Measurements from ENCODE around the gene KRTAP5-10. TPM values are rescaled to one million over a fixed set of nuclear protein-coding genes. Genes with fewer than 3 reads are reported as not detected.

The KRTAP5-10 gene
- total RNA-seq, 1 experiment from 2014 or later = 0.20 TPM

DNA sequence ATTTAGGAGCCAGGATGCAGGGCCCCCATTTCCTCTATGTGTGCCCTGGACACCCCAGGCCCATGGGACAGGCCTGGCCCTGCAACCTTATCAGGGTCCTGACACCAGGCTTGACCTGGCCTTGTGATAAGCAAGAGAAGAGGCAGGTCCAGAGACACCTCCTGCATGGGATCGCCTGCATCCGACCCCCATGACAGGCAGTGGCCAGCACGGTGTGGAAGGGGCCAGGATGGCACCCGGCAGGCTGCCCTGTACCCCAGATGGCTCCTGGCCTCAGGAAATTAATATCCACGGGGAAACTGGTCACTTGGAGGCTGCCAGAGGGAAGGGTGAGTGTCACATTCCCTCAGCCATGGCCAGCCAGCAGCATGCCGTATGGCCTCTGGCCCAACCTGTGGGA, 10.4 kb upstream of the KRTAP5-10 start:
- ATAC-seq (no peak), DNase-seq (ENCODE audit: low read depth, low spot score) (no peak)
- no peaks in the 10 kb centered on the region for H3K9me3 ChIP-seq (ENCODE audit: control insufficient read depth in 1 of 2, insufficient read depth in 1 of 2, low read depth in 1 of 2, low read length in 2 of 2)
- ChIA-PET RAD21 (ENCODE audit: low non-redundant PET in 1 of 2, low total read pairs in 2 of 2, uncharacterized antibody in 2 of 2, unreplicated experiment in 2 of 2) (no interaction called here), CTCF (no interaction called here), POLR2A (no interaction called here)
- no peak overlapping the region for H2AFZ ChIP-seq (ENCODE audit: low read depth, low read length, poor library complexity, severe bottlenecking)
- no peaks in the 10 kb centered on the region for H3K79me2 ChIP-seq (ENCODE audit: insufficient read depth, low read length)
- H3K36me3 ChIP-seq (ENCODE audit: control insufficient read depth in 1 of 2, insufficient read depth in 2 of 2, low read length in 2 of 2) = no peaks in the 10 kb centered on the region
- H3K9me2 ChIP-seq (ENCODE audit: insufficient read depth) = no peaks in the 10 kb centered on the region
- H3K4me1 ChIP-seq (ENCODE audit: control insufficient read depth in 1 of 2, insufficient read depth in 2 of 2, low read length in 2 of 2) = no peaks in the 10 kb centered on the region
- H3K27ac ChIP-seq (ENCODE audit: low read depth, low read length) = no peak overlapping the region
- H3K9ac ChIP-seq (ENCODE audit: low read length) = no peak overlapping the region
- TF ChIP-seq EZH2phosphoT487 (IDR thresholded peaks at IDR 0.05; ENCODE audit: borderline replicate concordance) (no peak), SP1 (IDR thresholded peaks at IDR 0.05; ENCODE audit: low read depth) (no peak), MAX (IDR thresholded peaks at IDR 0.05) (no peak), REST (IDR thresholded peaks at IDR 0.05; ENCODE audit: low read depth) (no peak), ATF3 (IDR thresholded peaks at IDR 0.05) (no peak), ELF1 (IDR thresholded peaks at IDR 0.05; ENCODE audit: borderline replicate concordance, low read depth) (no peak), CEBPB (IDR thresholded peaks at IDR 0.05; ENCODE audit: low read depth) (no peak), ZNF274 (IDR thresholded peaks at IDR 0.05; ENCODE audit: low read depth, low read length) (no peak), YY1 (IDR thresholded peaks at IDR 0.05; ENCODE audit: extremely low read depth, insufficient replicate concordance, low read depth, low read length) (no peak), EGR1 (IDR thresholded peaks at IDR 0.05; ENCODE audit: low read depth) (no peak), CTCF (IDR thresholded peaks at IDR 0.05 in 2 of 3, conservative IDR thresholded peaks at IDR 0.05 in 1 of 3; ENCODE audit: borderline replicate concordance in 1 of 3, insufficient read depth in 1 of 3, low read depth in 2 of 3, low read length in 2 of 3) (no peak), SIN3A (IDR thresholded peaks at IDR 0.05; ENCODE audit: low read depth) (no peak), EZH2 (IDR thresholded peaks at IDR 0.05) (no peak), TCF7L2 (IDR thresholded peaks at IDR 0.05; ENCODE audit: borderline replicate concordance, extremely low read depth, insufficient read depth, insufficient read length) (no peak), JUND (IDR thresholded peaks at IDR 0.05) (no peak)
- TF ChIP-seq, protein P1, sequence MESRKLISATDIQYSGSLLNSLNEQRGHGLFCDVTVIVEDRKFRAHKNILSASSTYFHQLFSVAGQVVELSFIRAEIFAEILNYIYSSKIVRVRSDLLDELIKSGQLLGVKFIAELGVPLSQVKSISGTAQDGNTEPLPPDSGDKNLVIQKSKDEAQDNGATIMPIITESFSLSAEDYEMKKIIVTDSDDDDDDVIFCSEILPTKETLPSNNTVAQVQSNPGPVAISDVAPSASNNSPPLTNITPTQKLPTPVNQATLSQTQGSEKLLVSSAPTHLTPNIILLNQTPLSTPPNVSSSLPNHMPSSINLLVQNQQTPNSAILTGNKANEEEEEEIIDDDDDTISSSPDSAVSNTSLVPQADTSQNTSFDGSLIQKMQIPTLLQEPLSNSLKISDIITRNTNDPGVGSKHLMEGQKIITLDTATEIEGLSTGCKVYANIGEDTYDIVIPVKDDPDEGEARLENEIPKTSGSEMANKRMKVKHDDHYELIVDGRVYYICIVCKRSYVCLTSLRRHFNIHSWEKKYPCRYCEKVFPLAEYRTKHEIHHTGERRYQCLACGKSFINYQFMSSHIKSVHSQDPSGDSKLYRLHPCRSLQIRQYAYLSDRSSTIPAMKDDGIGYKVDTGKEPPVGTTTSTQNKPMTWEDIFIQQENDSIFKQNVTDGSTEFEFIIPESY (IDR thresholded peaks at IDR 0.05; ENCODE audit: extremely low read depth, insufficient replicate concordance, low read length) = no peak
- H3K27me3 ChIP-seq (ENCODE audit: insufficient read depth, low read length) = peaks cover 6% of the 10 kb centered on the region; the same call in 1 of the 2 replicates
- no peaks in the 10 kb centered on the region for H4K20me1 ChIP-seq (ENCODE audit: insufficient read depth)
- no peak overlapping the region for H3K4me3 ChIP-seq (replicated peaks in 1 of 2; ENCODE audit: low read depth in 1 of 2, low read length in 2 of 2)
- no TSS peak for BruUV-seq (replicated peaks)
- intact Hi-C loops (cut with micrococcal nuclease) = no loop called here
- H3K4me2 ChIP-seq (ENCODE audit: low read length) = no peak overlapping the region

All from HCT116 (cell line).